ENCODE results near the gene NANOS1. TPM values are rescaled to one million over a fixed set of nuclear protein-coding genes. Genes with fewer than 3 reads are reported as not detected.

Gene NANOS1
- polyA plus RNA-seq, 3 donors = 0.04 TPM; not detected in 2

GRCh38 chr10:118985576-118985975 is 43.9 kb upstream of the NANOS1 start:
- Mint-ChIP-seq H3K9me3 (peaks cover 10 to 32% (median 23%) of the 10 kb centered on the region in 7 donors), H3K4me1 (peaks cover 3% of the 10 kb centered on the region), H3K27ac (no peak overlapping the region), H3K27me3 (ENCODE audit: low read depth in 3 of 3) (peaks cover 3 to 13% (median 10%) of the 10 kb centered on the region in 3 donors), H3K4me3 (no peak overlapping the region), H3K36me3 (no peaks in the 10 kb centered on the region)
- Histone ChIP-seq H3K4me2 (replicated peaks; ENCODE audit: extremely low read depth, low read length, poor library complexity, severe bottlenecking) (no peak overlapping the region), H3K4me3 (replicated peaks in 1 of 3; ENCODE audit: low read depth in 2 of 3, low read length in 3 of 3) (no peak overlapping the region), H4K20me1 (ENCODE audit: insufficient read depth, low read length) (no peaks in the 10 kb centered on the region), H3K27me3 (ENCODE audit: control insufficient read depth in 2 of 2, insufficient read depth in 2 of 2, low read length in 2 of 2) (no peaks in the 10 kb centered on the region), H3K36me3 (replicated peaks in 1 of 2; ENCODE audit: control insufficient read depth in 1 of 2, insufficient read depth in 2 of 2, low read length in 2 of 2) (no peaks in the 10 kb centered on the region), H3K4me1 (ENCODE audit: control insufficient read depth in 1 of 2, insufficient read depth in 2 of 2, low read length in 2 of 2) (no peaks in the 10 kb centered on the region), H3K9ac (ENCODE audit: insufficient read depth, low read length, poor library complexity, severe bottlenecking) (no peak overlapping the region), H3K79me2 (ENCODE audit: insufficient read depth, low read length) (no peaks in the 10 kb centered on the region), H3K9me3 (replicated peaks in 1 of 2; ENCODE audit: control insufficient read depth in 1 of 2, insufficient read depth in 1 of 2, low read length in 2 of 2) (peaks cover 5 to 10% of the 10 kb centered on the region in 2 donors), H3K27ac (ENCODE audit: low read depth in 1 of 2, low read length in 2 of 2) (no peak overlapping the region), H2AFZ (ENCODE audit: insufficient read depth, low read depth, low read length, poor library complexity, severe bottlenecking) (no peak overlapping the region)
- no peak for TF ChIP-seq CTCF (IDR thresholded peaks at IDR 0.05)
- no peak for DNase-seq
- no CpG with 5 or more reads among the region's 2 CpGs for WGBS (ENCODE audit: insufficient coverage)
- intact Hi-C loops (cut with micrococcal nuclease) = no loop called here

GRCh38 chr10:118986815-118987790 is 42.4 kb upstream of the NANOS1 start:
- H3K27ac ChIP-seq (ENCODE audit: low read depth in 1 of 2, low read length in 2 of 2) = no peak overlapping the region

More at GRCh38 chr10:118986815-118987790, 42.4 kb upstream of the NANOS1 start:
- H3K27me3 Mint-ChIP-seq (ENCODE audit: low read depth in 3 of 3) = peaks cover 3 to 13% (median 6%) of the 10 kb centered on the region in 3 donors
- intact Hi-C loops (cut with micrococcal nuclease) = no loop called here
- H3K27me3 ChIP-seq (ENCODE audit: control insufficient read depth in 2 of 2, insufficient read depth in 2 of 2, low read length in 2 of 2) = no peaks in the 10 kb centered on the region
- H3K4me2 ChIP-seq (replicated peaks; ENCODE audit: extremely low read depth, low read length, poor library complexity, severe bottlenecking) = no peak overlapping the region
- H3K79me2 ChIP-seq (ENCODE audit: insufficient read depth, low read length) = no peaks in the 10 kb centered on the region
- peaks cover 10 to 32% (median 23%) of the 10 kb centered on the region in 7 donors for H3K9me3 Mint-ChIP-seq
- peaks cover 3% of the 10 kb centered on the region for H3K4me1 Mint-ChIP-seq
- no peak for DNase-seq
- no peak overlapping the region for H3K4me3 ChIP-seq (replicated peaks in 1 of 3; ENCODE audit: low read depth in 2 of 3, low read length in 3 of 3)
- no peak overlapping the region for H3K4me3 Mint-ChIP-seq
- TF ChIP-seq CTCF (IDR thresholded peaks at IDR 0.05) = no peak
- H3K9ac ChIP-seq (ENCODE audit: insufficient read depth, low read length, poor library complexity, severe bottlenecking) = no peak overlapping the region
- no peak overlapping the region for H3K27ac Mint-ChIP-seq
- H3K36me3 ChIP-seq (replicated peaks in 1 of 2; ENCODE audit: control insufficient read depth in 1 of 2, insufficient read depth in 2 of 2, low read length in 2 of 2) = no peaks in the 10 kb centered on the region
- no peak overlapping the region for H2AFZ ChIP-seq (ENCODE audit: insufficient read depth, low read depth, low read length, poor library complexity, severe bottlenecking)
- H4K20me1 ChIP-seq (ENCODE audit: insufficient read depth, low read length) = no peaks in the 10 kb centered on the region
- WGBS (ENCODE audit: insufficient coverage) = 93% methylated on average over 4 of the region's 7 CpGs
- H3K9me3 ChIP-seq (replicated peaks in 1 of 2; ENCODE audit: control insufficient read depth in 1 of 2, insufficient read depth in 1 of 2, low read length in 2 of 2) = peaks cover 5 to 10% of the 10 kb centered on the region in 2 donors
- H3K4me1 ChIP-seq (ENCODE audit: control insufficient read depth in 1 of 2, insufficient read depth in 2 of 2, low read length in 2 of 2) = no peaks in the 10 kb centered on the region
- no peaks in the 10 kb centered on the region for H3K36me3 Mint-ChIP-seq
